K562 (cell line): ENCODE results near the gene PALLD. TPM values are rescaled to one million over a fixed set of nuclear protein-coding genes. Genes with fewer than 3 reads are reported as not detected.

Experiments used
- ATAC-seq: fragments of 200-7000 bp; cut with Tn5 transposase; 3 replicates; pipeline ENCODE4 v1.9.1; 2020; ENCODE audit warnings: moderate library complexity
- BruUV-seq: library from RNA; stranded (reverse); fragments of 400-500 nt; replicated peaks from 2 replicates; lab custom pipeline; 2021; lab: Mats Ljungman, UMichigan
- CTCF ChIA-PET: fragments of 300-600 bp; formaldehyde crosslinking; extraction: SDS; loops from one replicate; lab custom pipeline; 2021; ENCODE audit warnings: low intra/inter-chr PET ratio; lab: Yijun Ruan, JAX
- POLR2A ChIA-PET: fragments of 300-600, 350-650 bp; sonication (Branson Sonifier 250); formaldehyde crosslinking; extraction: SDS; loops from one replicate; lab custom pipeline; 2021; ENCODE audit warnings: antibody characterized with exemption, inconsistent platforms; lab: Yijun Ruan, JAX
- DNase-seq, 4 experiments: peaks; one replicate each; pipeline versions ENCODE4 v3.0.0 to v3.0.0-alpha.2; 2011 to 2018; ENCODE audit warnings: low spot score in 3 of 4, mixed read lengths in 3 of 4; ENCODE audit errors: extremely low read depth in 1 of 4
- FAIRE-seq: peaks from 2 replicates; lab custom pipeline; 2011; peaks lifted over from hg19 to GRCh38; lab: Jason Lieb, UNC
- H2AFZ ChIP-seq: 2 replicates; pipeline ENCODE4 v1.6.0; 2011; ENCODE audit warnings: low read depth, low read length, control low read depth, inconsistent platforms
- H3K27ac ChIP-seq: fragments of 200-600 bp; 3 replicates; pipeline ENCODE4 v1.8.0; 2011; ENCODE audit warnings: low read depth, mild to moderate bottlenecking, control low read depth, inconsistent platforms, low read length, moderate library complexity, mixed read lengths; ENCODE audit errors: extremely low read depth
- H3K27me3 ChIP-seq, 2 experiments: fragments of 300-600 bp in 1 of 2; 2 replicates in 1 of 2; 3 replicates in 1 of 2; pipeline versions ENCODE4 v1.6.0 to v1.8.0; 2011; ENCODE audit warnings: inconsistent platforms in 2 of 2, low read length in 2 of 2, mild to moderate bottlenecking in 1 of 2, mixed read lengths in 1 of 2, moderate library complexity in 1 of 2; ENCODE audit not compliant: control insufficient read depth in 2 of 2, insufficient read depth in 2 of 2
- H3K36me3 ChIP-seq: fragments of 300-600 bp; 3 replicates; pipeline ENCODE4 v1.8.0; 2011; ENCODE audit warnings: mild to moderate bottlenecking, low read length, inconsistent platforms; ENCODE audit not compliant: control insufficient read depth, insufficient read depth
- H3K4me1 ChIP-seq, 2 experiments: fragments of 200-600 bp in 1 of 2; replicated peaks in 1 of 2; 2 replicates in 1 of 2; 3 replicates in 1 of 2; pipeline versions ENCODE4 v1.5.1 to v1.8.0; 2011; ENCODE audit warnings: inconsistent platforms in 2 of 2, low read length in 2 of 2, mild to moderate bottlenecking in 1 of 2, mixed read lengths in 1 of 2, moderate library complexity in 1 of 2; ENCODE audit not compliant: control insufficient read depth in 2 of 2, insufficient read depth in 2 of 2
- H3K4me2 ChIP-seq: 2 replicates; pipeline ENCODE4 v1.6.1; 2011; ENCODE audit warnings: low read length, control low read depth, inconsistent platforms, mixed read lengths; ENCODE audit not compliant: insufficient read depth
- H3K4me3 ChIP-seq: fragments of 200-600 bp; sonication (generic), shearing (Covaris generic); 2 replicates; pipeline ENCODE4 v1.5.1; 2016; ENCODE audit warnings: control low read depth, inconsistent platforms
- H3K79me2 ChIP-seq: fragments of 200-600 bp; 3 replicates; pipeline ENCODE4 v1.8.0; 2011; ENCODE audit warnings: low read length, inconsistent platforms; ENCODE audit not compliant: control insufficient read depth, insufficient read depth
- H3K9ac ChIP-seq, 2 experiments: 2 replicates each; pipeline versions ENCODE4 v1.6.0 to v1.6.1; 2011; ENCODE audit warnings: low read depth in 2 of 2, low read length in 2 of 2, control low read depth in 1 of 2, inconsistent platforms in 1 of 2, mild to moderate bottlenecking in 1 of 2, mixed read lengths in 1 of 2; ENCODE audit not compliant: insufficient read depth in 1 of 2
- H3K9me1 ChIP-seq: one replicate; pipeline ENCODE4 v1.6.0; 2011; ENCODE audit warnings: inconsistent platforms, mild to moderate bottlenecking, low read length, moderate library complexity; ENCODE audit not compliant: control insufficient read depth, insufficient read depth
- H3K9me3 ChIP-seq: replicated peaks from 2 replicates; pipeline ENCODE4 v1.5.1; 2011; ENCODE audit warnings: low read depth, low read length, inconsistent platforms; ENCODE audit not compliant: control insufficient read depth, insufficient read depth
- H4K20me1 ChIP-seq: replicated peaks from 2 replicates; pipeline ENCODE4 v1.6.1; 2011; ENCODE audit warnings: low read length, inconsistent platforms, mixed read lengths; ENCODE audit not compliant: control insufficient read depth, insufficient read depth
- CBX3 ChIP-seq, 2 experiments: IDR thresholded peaks; 1 replicate in 1 of 2; 2 replicates in 1 of 2; pipeline ENCODE4 v1.6.1; 2012; ENCODE audit warnings: inconsistent platforms in 2 of 2, low read length in 2 of 2, borderline replicate concordance in 1 of 2, control low read depth in 1 of 2
- L3MBTL2 ChIP-seq: fragments of 450-650 bp; IDR thresholded peaks from 2 replicates; pipeline ENCODE4 v1.6.1; 2016; ENCODE audit warnings: mild to moderate bottlenecking, moderate library complexity
- POLR2A ChIP-seq: fragments of 450-650 bp; conservative IDR thresholded peaks from 2 replicates; pipeline ENCODE4 v1.6.1; 2016
- POLR2B ChIP-seq: fragments of 450-650 bp; IDR thresholded peaks from 2 replicates; pipeline ENCODE4 v1.6.1; 2018; ENCODE audit warnings: low read depth; ENCODE audit not compliant: partially characterized antibody
- POLR2H ChIP-seq: IDR thresholded peaks from 2 replicates; pipeline ENCODE4 v1.6.1; 2016; ENCODE audit warnings: missing genetic modification characterization, low read depth, mild to moderate bottlenecking, control low read depth, missing compliant biosample characterization, moderate library complexity
- RBFOX2 ChIP-seq: fragments of 200-400 bp; formaldehyde crosslinking; IDR thresholded peaks from 2 replicates; pipeline ENCODE4 v1.6.1; 2017; ENCODE audit warnings: low read depth, mild to moderate bottlenecking, low read length, moderate library complexity
- TAF1 ChIP-seq: IDR thresholded peaks from 2 replicates; pipeline ENCODE4 v1.6.1; 2011; ENCODE audit warnings: mild to moderate bottlenecking, low read length, moderate library complexity; ENCODE audit not compliant: insufficient read depth, control insufficient read depth, severe bottlenecking; ENCODE audit errors: extremely low read depth
- TBP ChIP-seq: optimal IDR thresholded peaks from 2 replicates; pipeline ENCODE3; 2011; ENCODE audit warnings: low read depth, low read length, improper control_type of control experiment
- TEAD4 ChIP-seq, 2 experiments: sonication (generic) in 1 of 2; formaldehyde crosslinking in 1 of 2; IDR thresholded peaks; 2 replicates each; pipeline versions ENCODE4 v1.6.1 to v1.8.0; 2012 to 2022; ENCODE audit warnings: borderline replicate concordance in 1 of 2, inconsistent platforms in 1 of 2, low read length in 1 of 2, mild to moderate bottlenecking in 1 of 2, missing genetic modification reagents in 1 of 2
- YY1 ChIP-seq, 3 experiments: IDR thresholded peaks; 2 replicates each; pipeline ENCODE4 v1.6.1; 2011; ENCODE audit warnings: low read length in 2 of 3, mild to moderate bottlenecking in 2 of 3, moderate library complexity in 2 of 3, borderline replicate concordance in 1 of 3, control low read depth in 1 of 3, low read depth in 1 of 3; ENCODE audit not compliant: insufficient read depth in 3 of 3, insufficient replicate concordance in 2 of 3, control insufficient read depth in 1 of 3, insufficient read length in 1 of 3; ENCODE audit errors: extremely low read depth in 1 of 3
- ZNF140 ChIP-seq: fragments of 250-450 bp; sonication (Bioruptor Pico); IDR thresholded peaks from 2 replicates; pipeline ENCODE4 v1.8.0; 2021; ENCODE audit warnings: moderate library complexity, mild to moderate bottlenecking, inconsistent platforms
- ZNF778 ChIP-seq: fragments of 450-650 bp; formaldehyde crosslinking; IDR thresholded peaks from 2 replicates; pipeline ENCODE4 v1.4.0; 2020; ENCODE audit warnings: mild to moderate bottlenecking, moderate library complexity
- WGBS: fragments of 100-300 bp; shearing (Covaris generic); methylation state at CpG from one replicate; pipeline ENCODE4 v1.1.6; 2016; ENCODE audit warnings: low coverage, mixed read lengths; ENCODE audit not compliant: insufficient coverage; ENCODE audit errors: missing lambda C conversion rate; 5-methylcytosine and 5-hydroxymethylcytosine counted together
- in situ Hi-C: fragments of 300-500 bp; cut with MboI; formaldehyde crosslinking; loops from 4 replicates; pipeline ENCODE4 v1.15.0; 2018; ENCODE audit warnings: inconsistent platforms, mixed read lengths
- intact Hi-C: fragments of 100-400 bp; cut with micrococcal nuclease; formaldehyde crosslinking; loops from 2 replicates; pipeline ENCODE4 v1.14.2; 2022
- polyA plus RNA-seq, 8 experiments: library from polyadenylated mRNA; depleted of rRNA in 4 of 8; stranded (reverse) in 5 of 8; unstranded in 3 of 8; fragments of >200 nt; fragmentation: Nextera tagmentation in 2 of 8; fragmentation: Illumina TruSeq in 1 of 8; extraction: Ambion mirVana in 2 of 8; extraction: Trizol in 1 of 8; gene quantifications; 2 replicates each; pipeline versions ENCODE4 v1.2.1 to v1.2.3, GENCODE V29; 2011 to 2014; ENCODE audit warnings: inconsistent platforms in 1 of 8, missing spikeins in 1 of 8
- total RNA-seq, 7 experiments: library from RNA; depleted of rRNA in 6 of 7; stranded (reverse); fragments of >200 nt in 6 of 7; fragmentation: Illumina TruSeq in 2 of 7; extraction: Trizol in 2 of 7; gene quantifications; 2 replicates each; pipeline versions ENCODE4 v1.2.1 to v1.2.3, GENCODE V29; 2011 to 2021; ENCODE audit warnings: low replicate concordance in 1 of 7
- TF ChIP-seq, protein P1 (sequence below): fragments of 450-650 bp; IDR thresholded peaks from 2 replicates; pipeline ENCODE4 v1.6.1; 2017; ENCODE audit warnings: mild to moderate bottlenecking, moderate library complexity
- TF ChIP-seq, protein P2 (sequence below): fragments of 450-650 bp; IDR thresholded peaks from 2 replicates; pipeline ENCODE4 v1.6.1; 2016; ENCODE audit warnings: low read depth, mild to moderate bottlenecking, moderate library complexity
- TF ChIP-seq, protein P3 (sequence below), 2 experiments: IDR thresholded peaks; 2 replicates each; pipeline ENCODE4 v1.6.1; 2011; ENCODE audit warnings: borderline replicate concordance in 1 of 2, control low read depth in 1 of 2, low read depth in 1 of 2, low read length in 1 of 2, mild to moderate bottlenecking in 1 of 2, mixed read lengths in 1 of 2, moderate library complexity in 1 of 2; ENCODE audit not compliant: insufficient read depth in 1 of 2, insufficient read length in 1 of 2, poor library complexity in 1 of 2, severe bottlenecking in 1 of 2; ENCODE audit errors: extremely low read depth in 1 of 2
- TF ChIP-seq, protein P4 (sequence below): fragments of 450-650 bp; IDR thresholded peaks from 2 replicates; pipeline ENCODE4 v1.6.1; 2014; ENCODE audit warnings: low read depth, mild to moderate bottlenecking, moderate library complexity, borderline replicate concordance

Gene PALLD
- total and polyA plus RNA-seq, 9 of the 15 experiments (the other 6 are each of a cell fraction or from before 2014, with no cell fraction given) = 0.01 to 0.35 (median 0.06) TPM; not detected in 3

DNA sequence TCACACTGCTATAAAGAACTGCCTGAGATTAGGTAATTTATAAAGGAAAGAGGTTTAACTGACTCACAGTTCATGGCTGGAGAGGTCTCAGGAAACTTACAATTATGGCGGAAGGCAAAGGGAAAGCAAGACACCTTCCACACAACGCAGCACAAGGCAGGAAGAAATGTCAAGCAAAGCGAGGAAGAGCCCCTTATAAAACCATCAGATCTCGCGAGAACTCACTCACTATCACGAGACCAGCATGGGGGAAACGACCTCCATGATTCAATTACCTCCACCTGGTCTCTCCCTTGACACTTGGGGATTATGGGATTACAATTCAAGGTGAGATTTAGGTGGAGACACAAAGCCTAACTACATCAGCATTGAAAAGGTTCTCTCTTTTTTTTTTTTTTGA lies 39.6 kb downstream of the PALLD start:
- H3K4me1 ChIP-seq = no peaks in the 10 kb centered on the region; a peak in 1 of 5 replicates
- in situ Hi-C loops = no loop called here
- peak; percentile 83 for ATAC-seq
- peak overlapping the region; percentile 93 for H2AFZ ChIP-seq
- no peaks in the 10 kb centered on the region for H3K9me3 ChIP-seq
- intact Hi-C loops = no loop called here
- peak overlapping the region; percentile 28 for H3K4me3 ChIP-seq
- H4K20me1 ChIP-seq = no peaks in the 10 kb centered on the region
- CTCF ChIA-PET = no interaction called here
- H3K79me2 ChIP-seq = no peaks in the 10 kb centered on the region
- H3K9me1 ChIP-seq = no peaks in the 10 kb centered on the region
- peak overlapping the region in 1 of 2 experiments; percentile 44; a peak in 1 of 4 replicates for H3K9ac ChIP-seq
- DNase-seq = peak in 2 of 4 experiments; percentile 14 to 60
- no TSS peak for BruUV-seq
- H3K27me3 ChIP-seq = no peaks in the 10 kb centered on the region
- POLR2A ChIA-PET = interaction anchor here (0.6 kb wide), 1 partner anchor 1380 kb away, joined by 3 read pairs; no protein-coding TSS in a partner anchor
- H3K27ac ChIP-seq = peak overlapping the region; percentile 54
- H3K36me3 ChIP-seq = no peaks in the 10 kb centered on the region
- 10% methylated on average over 7 of the region's 7 CpGs for WGBS
- FAIRE-seq = peak; percentile 57
- H3K4me2 ChIP-seq = peak overlapping the region; percentile 78
- TF ChIP-seq, protein P1, sequence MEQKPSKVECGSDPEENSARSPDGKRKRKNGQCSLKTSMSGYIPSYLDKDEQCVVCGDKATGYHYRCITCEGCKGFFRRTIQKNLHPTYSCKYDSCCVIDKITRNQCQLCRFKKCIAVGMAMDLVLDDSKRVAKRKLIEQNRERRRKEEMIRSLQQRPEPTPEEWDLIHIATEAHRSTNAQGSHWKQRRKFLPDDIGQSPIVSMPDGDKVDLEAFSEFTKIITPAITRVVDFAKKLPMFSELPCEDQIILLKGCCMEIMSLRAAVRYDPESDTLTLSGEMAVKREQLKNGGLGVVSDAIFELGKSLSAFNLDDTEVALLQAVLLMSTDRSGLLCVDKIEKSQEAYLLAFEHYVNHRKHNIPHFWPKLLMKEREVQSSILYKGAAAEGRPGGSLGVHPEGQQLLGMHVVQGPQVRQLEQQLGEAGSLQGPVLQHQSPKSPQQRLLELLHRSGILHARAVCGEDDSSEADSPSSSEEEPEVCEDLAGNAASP = no peak
- TF ChIP-seq, protein P2, sequence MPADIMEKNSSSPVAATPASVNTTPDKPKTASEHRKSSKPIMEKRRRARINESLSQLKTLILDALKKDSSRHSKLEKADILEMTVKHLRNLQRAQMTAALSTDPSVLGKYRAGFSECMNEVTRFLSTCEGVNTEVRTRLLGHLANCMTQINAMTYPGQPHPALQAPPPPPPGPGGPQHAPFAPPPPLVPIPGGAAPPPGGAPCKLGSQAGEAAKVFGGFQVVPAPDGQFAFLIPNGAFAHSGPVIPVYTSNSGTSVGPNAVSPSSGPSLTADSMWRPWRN = no peak
- TF ChIP-seq TAF1 (peak; percentile 19), YY1 (IDR thresholded peaks at IDR 0.05; ENCODE audit: borderline replicate concordance in 1 of 3, control insufficient read depth in 1 of 3, extremely low read depth in 1 of 3, insufficient read depth in 3 of 3, insufficient read length in 1 of 3, insufficient replicate concordance in 2 of 3, low read depth in 1 of 3, low read length in 2 of 3) (peak in 1 of 3 experiments; percentile 18), TEAD4 (IDR thresholded peaks at IDR 0.05; ENCODE audit: low read length) (no peak), TEAD4 (CRISPR knock-in tag; IDR thresholded peaks at IDR 0.05; ENCODE audit: borderline replicate concordance) (no peak), ZNF140 (CRISPR knock-in tag) (no peak), POLR2A (peak; percentile 64), ZNF778 (CRISPR knock-in tag) (no peak), POLR2B (peak; percentile 52), TBP (peak; percentile 49), POLR2H (tag) (peak; percentile 91), CBX3 (IDR thresholded peaks at IDR 0.05; ENCODE audit: borderline replicate concordance in 1 of 2, low read length in 2 of 2) (0 out of 3 replicates have a peak, but pooled peaks of 1 of the 2 experiments have one; percentile 22), RBFOX2 (peak; percentile 55; the same call in 1 of the 2 replicates), L3MBTL2 (peak; percentile 86)
- TF ChIP-seq, protein P3, sequence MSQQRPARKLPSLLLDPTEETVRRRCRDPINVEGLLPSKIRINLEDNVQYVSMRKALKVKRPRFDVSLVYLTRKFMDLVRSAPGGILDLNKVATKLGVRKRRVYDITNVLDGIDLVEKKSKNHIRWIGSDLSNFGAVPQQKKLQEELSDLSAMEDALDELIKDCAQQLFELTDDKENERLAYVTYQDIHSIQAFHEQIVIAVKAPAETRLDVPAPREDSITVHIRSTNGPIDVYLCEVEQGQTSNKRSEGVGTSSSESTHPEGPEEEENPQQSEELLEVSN (IDR thresholded peaks at IDR 0.05; ENCODE audit: borderline replicate concordance in 1 of 2, extremely low read depth in 1 of 2, insufficient read depth in 1 of 2, insufficient read length in 1 of 2, low read depth in 1 of 2, low read length in 1 of 2, poor library complexity in 1 of 2, severe bottlenecking in 1 of 2) = peak in 1 of 2 experiments; percentile 12
- TF ChIP-seq, protein P4, sequence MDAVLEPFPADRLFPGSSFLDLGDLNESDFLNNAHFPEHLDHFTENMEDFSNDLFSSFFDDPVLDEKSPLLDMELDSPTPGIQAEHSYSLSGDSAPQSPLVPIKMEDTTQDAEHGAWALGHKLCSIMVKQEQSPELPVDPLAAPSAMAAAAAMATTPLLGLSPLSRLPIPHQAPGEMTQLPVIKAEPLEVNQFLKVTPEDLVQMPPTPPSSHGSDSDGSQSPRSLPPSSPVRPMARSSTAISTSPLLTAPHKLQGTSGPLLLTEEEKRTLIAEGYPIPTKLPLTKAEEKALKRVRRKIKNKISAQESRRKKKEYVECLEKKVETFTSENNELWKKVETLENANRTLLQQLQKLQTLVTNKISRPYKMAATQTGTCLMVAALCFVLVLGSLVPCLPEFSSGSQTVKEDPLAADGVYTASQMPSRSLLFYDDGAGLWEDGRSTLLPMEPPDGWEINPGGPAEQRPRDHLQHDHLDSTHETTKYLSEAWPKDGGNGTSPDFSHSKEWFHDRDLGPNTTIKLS = peak; percentile 62; the same call in 1 of the 2 replicates
